Measurements from ENCODE around the gene MYO10. TPM values are rescaled to one million over a fixed set of nuclear protein-coding genes. Genes with fewer than 3 reads are reported as not detected.
"Not testable (repeated sequence)": the region's sequence is repeated elsewhere in the genome, so short reads cannot be mapped to it uniquely, and the experiment has no call there.

The MYO10 gene
- total RNA-seq, result under 1 TPM in 1 of 2 experiments, not detected in 1; 0.08 TPM

GRCh38 chr5:16936150-16936988 lies at the start of gene MYO10:
TSS of gene MYO10 (minus strand) at chr5:16936288. CDS start at chr5:16935808, 480 bp downstream.
- DNase-seq, result peak; percentile 48
- Mint-ChIP-seq H3K27me3 (peaks cover 58% of the 10 kb centered on the region), H3K4me3 (peak within 1 kb of the TSS; percentile 66), H3K27ac (no peak within 1 kb of the TSS), H3K36me3 (ENCODE audit: low read depth) (no peaks in the 10 kb centered on the region), H3K4me1 (peaks cover 12% of the 10 kb centered on the region), H3K9me3 (no peaks in the 10 kb centered on the region)
- ChIA-PET CTCF (no interaction called here), POLR2A (no interaction called here)

- H3K4me1 Mint-ChIP-seq; CTCF ChIA-PET; DNase-seq; H3K27me3 Mint-ChIP-seq; POLR2A ChIA-PET; H3K36me3 Mint-ChIP-seq (ENCODE audit: low read depth); H3K9me3 Mint-ChIP-seq; H3K27ac Mint-ChIP-seq; H3K4me3 Mint-ChIP-seq: not testable (repeated sequence)
These were observed 49.2 kb upstream of the MYO10 start for GRCh38 chr5:16985304-16985703.

- Mint-ChIP-seq H3K27me3 (no peaks in the 10 kb centered on the region), H3K27ac (no peak overlapping the region), H3K9me3 (peaks cover 3% of the 10 kb centered on the region), H3K36me3 (ENCODE audit: low read depth) (no peaks in the 10 kb centered on the region), H3K4me3 (no peak overlapping the region), H3K4me1 (no peaks in the 10 kb centered on the region)
- CTCF ChIA-PET, result no interaction called here
- POLR2A ChIA-PET, result no interaction called here
- DNase-seq, result no peak
These were observed 47.9 kb upstream of the MYO10 start for GRCh38 chr5:16983972-16984371.

- H3K36me3 Mint-ChIP-seq (ENCODE audit: low read depth), result no peaks in the 10 kb centered on the region
- no peaks in the 10 kb centered on the region for H3K27me3 Mint-ChIP-seq
- CTCF ChIA-PET, result no interaction called here
- H3K9me3 Mint-ChIP-seq, result peaks cover 3% of the 10 kb centered on the region
- POLR2A ChIA-PET, result no interaction called here
- H3K27ac Mint-ChIP-seq, result no peak overlapping the region
- no peaks in the 10 kb centered on the region for H3K4me1 Mint-ChIP-seq
- DNase-seq, result no peak
- no peak overlapping the region for H3K4me3 Mint-ChIP-seq
These were observed 47.0 kb upstream of the MYO10 start for GRCh38 chr5:16983022-16983639.

- no peak overlapping the region for H3K4me3 Mint-ChIP-seq
- H3K27me3 Mint-ChIP-seq, result no peaks in the 10 kb centered on the region
- CTCF ChIA-PET, result no interaction called here
- DNase-seq, result no peak
- no peak overlapping the region for H3K27ac Mint-ChIP-seq
- POLR2A ChIA-PET, result no interaction called here
- peaks cover 3% of the 10 kb centered on the region for H3K9me3 Mint-ChIP-seq
- H3K36me3 Mint-ChIP-seq (ENCODE audit: low read depth), result no peaks in the 10 kb centered on the region
- H3K4me1 Mint-ChIP-seq, result no peaks in the 10 kb centered on the region
These were observed 45.6 kb upstream of the MYO10 start for GRCh38 chr5:16981700-16982099.

GRCh38 chr5:16980983-16981382 lies 44.9 kb upstream of the MYO10 start:
- Mint-ChIP-seq H3K27me3 (no peaks in the 10 kb centered on the region), H3K27ac (no peak overlapping the region), H3K36me3 (ENCODE audit: low read depth) (no peaks in the 10 kb centered on the region), H3K4me3 (no peak overlapping the region), H3K4me1 (no peaks in the 10 kb centered on the region), H3K9me3 (peaks cover 3% of the 10 kb centered on the region)
- DNase-seq, result no peak
- CTCF ChIA-PET, result no interaction called here
- POLR2A ChIA-PET, result no interaction called here

GRCh38 chr5:16978296-16978695 lies 42.2 kb upstream of the MYO10 start:
- no peak for DNase-seq
- Mint-ChIP-seq H3K4me3 (no peak overlapping the region), H3K27ac (no peak overlapping the region), H3K9me3 (no peaks in the 10 kb centered on the region), H3K4me1 (no peaks in the 10 kb centered on the region), H3K27me3 (no peaks in the 10 kb centered on the region), H3K36me3 (ENCODE audit: low read depth) (no peaks in the 10 kb centered on the region)
- ChIA-PET CTCF (no interaction called here), POLR2A (no interaction called here)

GRCh38 chr5:16976625-16977008 lies 40.5 kb upstream of the MYO10 start:
- Mint-ChIP-seq H3K27me3 (no peaks in the 10 kb centered on the region), H3K4me3 (no peak overlapping the region), H3K4me1 (no peaks in the 10 kb centered on the region), H3K9me3 (no peaks in the 10 kb centered on the region), H3K36me3 (ENCODE audit: low read depth) (no peaks in the 10 kb centered on the region), H3K27ac (no peak overlapping the region)
- DNase-seq, result no peak
- ChIA-PET CTCF (interaction anchor here (0.9 kb wide), 1 partner anchor 12 kb away, joined by 3 read pairs; no protein-coding TSS in a partner anchor), POLR2A (no interaction called here)

GRCh38 chr5:16975950-16976624 lies 40.0 kb upstream of the MYO10 start:
- no peak overlapping the region for H3K27ac Mint-ChIP-seq
- no peak overlapping the region for H3K4me3 Mint-ChIP-seq
- no peaks in the 10 kb centered on the region for H3K9me3 Mint-ChIP-seq
- no peaks in the 10 kb centered on the region for H3K4me1 Mint-ChIP-seq
- H3K27me3 Mint-ChIP-seq, result no peaks in the 10 kb centered on the region
- ChIA-PET POLR2A (no interaction called here), CTCF (interaction anchor here (0.6 to 0.9 kb wide), 2 partner anchors 11 to 106 kb away, joined by 3 read pairs; no protein-coding TSS in a partner anchor)
- H3K36me3 Mint-ChIP-seq (ENCODE audit: low read depth), result no peaks in the 10 kb centered on the region
- no peak for DNase-seq

GRCh38 chr5:16974981-16975380 lies 38.9 kb upstream of the MYO10 start:
- Mint-ChIP-seq H3K27ac (no peak overlapping the region), H3K4me3 (no peak overlapping the region), H3K27me3 (no peaks in the 10 kb centered on the region), H3K36me3 (ENCODE audit: low read depth) (no peaks in the 10 kb centered on the region), H3K4me1 (no peaks in the 10 kb centered on the region), H3K9me3 (no peaks in the 10 kb centered on the region)
- POLR2A ChIA-PET, result no interaction called here
- CTCF ChIA-PET, result no interaction called here
- DNase-seq, result no peak

GRCh38 chr5:16970826-16971225 lies 34.7 kb upstream of the MYO10 start:
- POLR2A ChIA-PET, result no interaction called here
- no peaks in the 10 kb centered on the region for H3K9me3 Mint-ChIP-seq
- no peak for DNase-seq
- no peaks in the 10 kb centered on the region for H3K4me1 Mint-ChIP-seq
- CTCF ChIA-PET, result no interaction called here
- H3K4me3 Mint-ChIP-seq, result no peak overlapping the region
- H3K27me3 Mint-ChIP-seq, result no peaks in the 10 kb centered on the region
- H3K27ac Mint-ChIP-seq, result no peak overlapping the region
- no peaks in the 10 kb centered on the region for H3K36me3 Mint-ChIP-seq (ENCODE audit: low read depth)

GRCh38 chr5:16970260-16970659 lies 34.2 kb upstream of the MYO10 start:
- no peak overlapping the region for H3K4me3 Mint-ChIP-seq
- no peak overlapping the region for H3K27ac Mint-ChIP-seq
- H3K27me3 Mint-ChIP-seq, result no peaks in the 10 kb centered on the region
- CTCF ChIA-PET, result no interaction called here
- no peaks in the 10 kb centered on the region for H3K4me1 Mint-ChIP-seq
- DNase-seq, result no peak
- POLR2A ChIA-PET, result no interaction called here
- no peaks in the 10 kb centered on the region for H3K9me3 Mint-ChIP-seq
- no peaks in the 10 kb centered on the region for H3K36me3 Mint-ChIP-seq (ENCODE audit: low read depth)

GRCh38 chr5:16965581-16965980 lies 29.5 kb upstream of the MYO10 start:
- DNase-seq, result no peak
- ChIA-PET POLR2A (no interaction called here), CTCF (interaction anchor here (0.6 kb wide), 1 partner anchor 207 kb away, joined by 4 read pairs; no protein-coding TSS in a partner anchor)
- no peaks in the 10 kb centered on the region for H3K9me3 Mint-ChIP-seq
- no peaks in the 10 kb centered on the region for H3K36me3 Mint-ChIP-seq (ENCODE audit: low read depth)
- no peak overlapping the region for H3K27ac Mint-ChIP-seq
- no peaks in the 10 kb centered on the region for H3K4me1 Mint-ChIP-seq
- no peak overlapping the region for H3K4me3 Mint-ChIP-seq
- no peaks in the 10 kb centered on the region for H3K27me3 Mint-ChIP-seq
